ENCODE measurements around the gene KRTAP10-7. TPM values are rescaled to one million over a fixed set of nuclear protein-coding genes. Genes with fewer than 3 reads are reported as not detected.

The KRTAP10-7 gene
- polyA plus RNA-seq, 3 donors, result not detected

DNA sequence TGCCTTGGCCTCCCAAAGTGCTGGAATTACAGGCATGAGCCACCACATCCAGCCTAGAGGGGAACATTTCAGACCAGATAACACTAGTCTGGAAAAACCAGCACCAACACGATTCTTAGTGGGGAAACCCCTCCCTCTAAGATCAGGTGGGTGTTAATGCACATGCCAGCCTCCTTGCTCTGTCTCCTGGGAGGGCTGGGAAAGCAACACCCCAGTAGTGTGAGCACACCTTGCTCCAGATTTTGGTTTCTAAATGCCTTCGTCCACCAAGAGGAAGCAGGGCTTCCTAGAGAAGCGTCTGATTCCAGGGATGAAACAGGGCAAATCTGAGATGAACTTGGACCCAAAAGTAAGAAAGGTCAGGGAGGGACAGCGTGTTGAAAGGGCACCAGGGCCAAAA, 29.1 kb upstream of the KRTAP10-7 start:
- no peak overlapping the region for H2AFZ ChIP-seq (ENCODE audit: insufficient read depth, low read depth, low read length, poor library complexity, severe bottlenecking)
- Mint-ChIP-seq H3K9me3 (peaks cover 7 to 32% (median 16%) of the 10 kb centered on the region in 7 donors), H3K36me3 (no peaks in the 10 kb centered on the region), H3K4me1 (peaks cover 2% of the 10 kb centered on the region), H3K27ac (no peak overlapping the region), H3K4me3 (no peak overlapping the region), H3K27me3 (ENCODE audit: low read depth in 3 of 3) (peaks cover 6 to 18% (median 13%) of the 10 kb centered on the region in 3 donors)
- no peaks in the 10 kb centered on the region for H3K4me1 ChIP-seq (ENCODE audit: control insufficient read depth in 1 of 2, insufficient read depth in 2 of 2, low read length in 2 of 2)
- H3K4me2 ChIP-seq (replicated peaks; ENCODE audit: extremely low read depth, low read length, poor library complexity, severe bottlenecking), result no peak overlapping the region
- DNase-seq, result no peak
- H3K36me3 ChIP-seq (replicated peaks in 1 of 2; ENCODE audit: control insufficient read depth in 1 of 2, insufficient read depth in 2 of 2, low read length in 2 of 2), result no peaks in the 10 kb centered on the region
- no peak overlapping the region for H3K4me3 ChIP-seq (replicated peaks in 1 of 3; ENCODE audit: low read depth in 2 of 3, low read length in 3 of 3)
- intact Hi-C loops (cut with micrococcal nuclease), result no loop called here
- WGBS (ENCODE audit: insufficient coverage), result 100% methylated on average over 2 of the region's 4 CpGs
- H4K20me1 ChIP-seq (ENCODE audit: insufficient read depth, low read length), result no peaks in the 10 kb centered on the region
- no peaks in the 10 kb centered on the region for H3K79me2 ChIP-seq (ENCODE audit: insufficient read depth, low read length)
- H3K27ac ChIP-seq (ENCODE audit: low read depth in 1 of 2, low read length in 2 of 2), result no peak overlapping the region
- no peaks in the 10 kb centered on the region for H3K27me3 ChIP-seq (ENCODE audit: control insufficient read depth in 2 of 2, insufficient read depth in 2 of 2, low read length in 2 of 2)
- TF ChIP-seq, protein P1, sequence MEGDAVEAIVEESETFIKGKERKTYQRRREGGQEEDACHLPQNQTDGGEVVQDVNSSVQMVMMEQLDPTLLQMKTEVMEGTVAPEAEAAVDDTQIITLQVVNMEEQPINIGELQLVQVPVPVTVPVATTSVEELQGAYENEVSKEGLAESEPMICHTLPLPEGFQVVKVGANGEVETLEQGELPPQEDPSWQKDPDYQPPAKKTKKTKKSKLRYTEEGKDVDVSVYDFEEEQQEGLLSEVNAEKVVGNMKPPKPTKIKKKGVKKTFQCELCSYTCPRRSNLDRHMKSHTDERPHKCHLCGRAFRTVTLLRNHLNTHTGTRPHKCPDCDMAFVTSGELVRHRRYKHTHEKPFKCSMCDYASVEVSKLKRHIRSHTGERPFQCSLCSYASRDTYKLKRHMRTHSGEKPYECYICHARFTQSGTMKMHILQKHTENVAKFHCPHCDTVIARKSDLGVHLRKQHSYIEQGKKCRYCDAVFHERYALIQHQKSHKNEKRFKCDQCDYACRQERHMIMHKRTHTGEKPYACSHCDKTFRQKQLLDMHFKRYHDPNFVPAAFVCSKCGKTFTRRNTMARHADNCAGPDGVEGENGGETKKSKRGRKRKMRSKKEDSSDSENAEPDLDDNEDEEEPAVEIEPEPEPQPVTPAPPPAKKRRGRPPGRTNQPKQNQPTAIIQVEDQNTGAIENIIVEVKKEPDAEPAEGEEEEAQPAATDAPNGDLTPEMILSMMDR (IDR thresholded peaks at IDR 0.05), result no peak
- no peak overlapping the region for H3K9ac ChIP-seq (ENCODE audit: insufficient read depth, low read length, poor library complexity, severe bottlenecking)
- H3K9me3 ChIP-seq (replicated peaks in 1 of 2; ENCODE audit: control insufficient read depth in 1 of 2, insufficient read depth in 1 of 2, low read length in 2 of 2), result peaks cover 0 to 21% of the 10 kb centered on the region in 2 donors

DNA sequence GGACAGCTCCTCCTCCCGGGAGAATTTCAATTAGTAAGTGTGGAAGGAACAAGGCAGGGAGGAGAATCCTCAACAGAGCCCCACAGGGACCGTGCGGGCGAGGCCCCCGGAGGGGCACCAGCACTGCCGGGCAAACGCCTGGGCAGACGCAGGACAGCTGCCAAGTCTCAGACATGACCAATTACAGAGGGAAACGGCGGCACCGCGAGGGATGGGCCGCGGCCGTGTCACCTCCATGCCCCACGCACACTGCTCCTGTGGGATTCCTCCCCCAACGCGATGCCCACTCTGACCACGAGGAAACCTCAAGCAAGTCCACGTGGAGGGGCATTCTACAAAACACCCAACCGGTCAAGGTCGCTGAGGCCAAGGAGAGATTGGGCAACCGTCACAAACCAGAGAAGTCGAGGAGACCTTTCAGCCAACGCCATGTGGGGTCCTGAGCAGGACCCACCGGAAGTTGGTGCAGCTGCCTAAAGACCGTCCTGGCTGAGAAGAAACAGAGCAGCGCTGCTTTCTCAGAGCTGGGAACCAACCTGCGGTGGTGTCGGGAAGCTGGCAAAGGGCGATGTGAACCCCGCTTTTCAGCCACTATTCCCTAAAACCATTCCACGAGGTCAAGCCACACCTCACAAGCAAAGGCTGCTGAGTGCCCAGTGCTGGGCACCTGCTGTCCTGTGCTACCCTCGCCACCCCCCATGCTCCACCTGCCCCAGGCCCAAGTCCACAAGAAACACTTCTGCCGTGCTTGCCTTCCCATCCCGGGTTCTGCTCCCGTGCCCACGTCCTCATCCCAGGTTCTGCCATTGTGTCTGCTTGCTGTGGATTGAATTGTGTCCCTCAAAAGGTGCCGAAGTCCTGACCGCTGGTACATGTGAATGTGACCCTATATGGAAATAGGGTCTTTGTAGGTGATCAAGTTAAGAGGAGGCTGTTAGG, 28.3 kb upstream of the KRTAP10-7 start:
- Histone ChIP-seq H3K9me3 (replicated peaks in 1 of 2; ENCODE audit: control insufficient read depth in 1 of 2, insufficient read depth in 1 of 2, low read length in 2 of 2) (peaks cover 5 to 25% of the 10 kb centered on the region in 2 donors), H2AFZ (ENCODE audit: insufficient read depth, low read depth, low read length, poor library complexity, severe bottlenecking) (no peak overlapping the region), H3K4me2 (replicated peaks; ENCODE audit: extremely low read depth, low read length, poor library complexity, severe bottlenecking) (no peak overlapping the region), H3K4me3 (replicated peaks in 1 of 3; ENCODE audit: low read depth in 2 of 3, low read length in 3 of 3) (no peak overlapping the region), H3K36me3 (replicated peaks in 1 of 2; ENCODE audit: control insufficient read depth in 1 of 2, insufficient read depth in 2 of 2, low read length in 2 of 2) (no peaks in the 10 kb centered on the region), H3K4me1 (ENCODE audit: control insufficient read depth in 1 of 2, insufficient read depth in 2 of 2, low read length in 2 of 2) (no peaks in the 10 kb centered on the region), H3K9ac (ENCODE audit: insufficient read depth, low read length, poor library complexity, severe bottlenecking) (no peak overlapping the region), H3K79me2 (ENCODE audit: insufficient read depth, low read length) (no peaks in the 10 kb centered on the region), H3K27ac (ENCODE audit: low read depth in 1 of 2, low read length in 2 of 2) (no peak overlapping the region), H3K27me3 (ENCODE audit: control insufficient read depth in 2 of 2, insufficient read depth in 2 of 2, low read length in 2 of 2) (no peaks in the 10 kb centered on the region), H4K20me1 (ENCODE audit: insufficient read depth, low read length) (no peaks in the 10 kb centered on the region)
- Mint-ChIP-seq H3K27ac (no peak overlapping the region), H3K4me3 (no peak overlapping the region), H3K36me3 (no peaks in the 10 kb centered on the region), H3K27me3 (ENCODE audit: low read depth in 3 of 3) (peaks cover 6 to 18% (median 13%) of the 10 kb centered on the region in 3 donors), H3K9me3 (peaks cover 12 to 38% (median 23%) of the 10 kb centered on the region in 7 donors), H3K4me1 (no peaks in the 10 kb centered on the region)
- WGBS (ENCODE audit: insufficient coverage), result 92% methylated on average over 36 of the region's 40 CpGs
- intact Hi-C loops (cut with micrococcal nuclease), result no loop called here
- TF ChIP-seq, protein P1 (IDR thresholded peaks at IDR 0.05), result no peak
- no peak for DNase-seq
